Activated CD4-positive, alpha-beta T cell treated with anti-CD3 and anti-CD28 coated beads for 36 hours (primary cell): ENCODE data around the gene UFD1. TPM values are rescaled to one million over a fixed set of nuclear protein-coding genes. Genes with fewer than 3 reads are reported as not detected.

Source experiments
- ATAC-seq: fragments of 200-7000 bp; cut with Tn5 transposase; one replicate; pipeline ENCODE4 v1.10.0; 2021; ENCODE audit warnings: mild to moderate bottlenecking, moderate library complexity
- CTCF ChIA-PET: fragments of 350-600 bp; sonication (Branson Sonifier 250); formaldehyde crosslinking; loops from one replicate; lab custom pipeline; 2021; ENCODE audit warnings: antibody characterized with exemption; lab: Charles Lee
- POLR2A ChIA-PET: fragments of 350-600 bp; sonication (Branson Sonifier 250); formaldehyde crosslinking; loops from one replicate; lab custom pipeline; 2021; ENCODE audit warnings: antibody characterized with exemption, inconsistent platforms; lab: Charles Lee
- DNase-seq: peaks from one replicate; pipeline ENCODE4 v3.0.0-alpha.2; 2020
- H3K27ac Mint-ChIP-seq: one replicate; pipeline ENCODE4 v1.8.0; 2021; ENCODE audit warnings: mixed read lengths
- H3K27me3 Mint-ChIP-seq: one replicate; pipeline ENCODE4 v1.8.0; 2021; ENCODE audit warnings: mixed read lengths
- H3K36me3 Mint-ChIP-seq: one replicate; pipeline ENCODE4 v1.8.0; 2021; ENCODE audit warnings: low read depth, mixed read lengths
- H3K4me1 Mint-ChIP-seq: one replicate; pipeline ENCODE4 v1.8.0; 2021; ENCODE audit warnings: mixed read lengths
- H3K4me3 Mint-ChIP-seq: one replicate; pipeline ENCODE4 v1.8.0; 2021; ENCODE audit warnings: mild to moderate bottlenecking, moderate library complexity, mixed read lengths
- H3K9me3 Mint-ChIP-seq: one replicate; pipeline ENCODE4 v1.8.0; 2021; ENCODE audit warnings: low read depth, mixed read lengths
- intact Hi-C, 2 experiments: fragments of 100-400 bp; cut with DNase I in 1 of 2; cut with micrococcal nuclease in 1 of 2; formaldehyde crosslinking; loops; one replicate each; pipeline versions ENCODE4 v1.14.2 to v1.15.1; 2022 to 2024; cut with DNase I, micrococcal nuclease
- total RNA-seq, 2 experiments: library from RNA; stranded (reverse); gene quantifications; one replicate each; pipeline ENCODE4 v1.2.3, GENCODE V29; 2021

UFD1 gene
- total RNA-seq, 2 experiments from 2014 or later: 78.4 to 109 TPM

GRCh38 chr22:19515654-19516377, 36.8 kb upstream of the UFD1 start:
- ATAC-seq: no peak
- POLR2A ChIA-PET: interaction anchor here (1.1 kb wide), 1 partner anchor 9 kb away, joined by 4 read pairs; no protein-coding TSS in a partner anchor
- no peaks in the 10 kb centered on the region for H3K4me1 Mint-ChIP-seq

DNA sequence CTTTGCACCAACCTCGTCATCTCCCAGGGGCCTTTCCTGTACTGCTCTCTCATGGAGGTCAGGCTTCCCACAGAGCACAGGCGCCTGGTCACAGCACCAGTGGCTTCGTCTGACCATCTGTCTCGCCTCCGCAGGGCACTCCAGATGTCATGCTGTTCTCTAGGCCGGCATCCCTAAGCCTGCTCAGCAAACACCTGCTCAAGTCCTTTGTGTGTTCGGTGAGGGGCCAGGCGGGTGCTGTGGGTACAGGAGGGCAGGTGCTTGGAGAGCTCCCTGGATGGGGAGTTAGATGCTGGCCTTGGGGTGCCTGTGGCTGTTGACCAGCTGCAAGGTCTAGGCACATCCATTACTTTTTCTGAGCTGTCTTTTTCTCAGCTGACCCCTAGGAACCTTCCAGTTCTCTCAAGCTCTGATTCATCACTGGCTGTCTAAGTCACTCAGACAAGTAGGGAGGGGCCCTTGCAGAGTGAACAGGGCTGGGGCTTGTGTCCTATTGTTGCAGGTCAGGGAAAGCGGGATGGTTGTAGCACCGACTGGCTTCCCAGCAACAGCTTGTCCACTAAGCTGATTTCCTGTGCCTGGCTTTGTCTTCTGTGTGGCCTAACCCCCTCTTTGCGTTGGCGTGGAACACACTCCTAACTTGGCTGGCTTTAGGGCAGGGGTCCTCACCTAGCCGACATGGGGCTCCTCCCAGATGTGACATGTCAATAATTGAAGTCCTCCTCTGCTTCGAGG, 36.0 kb upstream of the UFD1 start:
- Mint-ChIP-seq H3K36me3 (peaks cover 76% of the 10 kb centered on the region), H3K27me3 (no peaks in the 10 kb centered on the region), H3K4me3 (no peak overlapping the region), H3K4me1 (no peaks in the 10 kb centered on the region), H3K27ac (no peak overlapping the region), H3K9me3 (no peaks in the 10 kb centered on the region)
- DNase-seq (no peak), ATAC-seq (no peak)
- intact Hi-C loops: no loop called here
- ChIA-PET POLR2A (no interaction called here), CTCF (no interaction called here)

More at GRCh38 chr22:19515654-19516377, 36.8 kb upstream of the UFD1 start:
- Mint-ChIP-seq H3K9me3 (no peaks in the 10 kb centered on the region), H3K4me3 (no peak overlapping the region), H3K27me3 (no peaks in the 10 kb centered on the region), H3K36me3 (peaks cover 76% of the 10 kb centered on the region), H3K27ac (no peak overlapping the region)
- intact Hi-C loops: no loop called here
- no peak for DNase-seq
- CTCF ChIA-PET: interaction anchor here (0.6 to 0.8 kb wide), 2 partner anchors 45 to 608 kb away, joined by 3 read pairs; no protein-coding TSS in a partner anchor

DNA sequence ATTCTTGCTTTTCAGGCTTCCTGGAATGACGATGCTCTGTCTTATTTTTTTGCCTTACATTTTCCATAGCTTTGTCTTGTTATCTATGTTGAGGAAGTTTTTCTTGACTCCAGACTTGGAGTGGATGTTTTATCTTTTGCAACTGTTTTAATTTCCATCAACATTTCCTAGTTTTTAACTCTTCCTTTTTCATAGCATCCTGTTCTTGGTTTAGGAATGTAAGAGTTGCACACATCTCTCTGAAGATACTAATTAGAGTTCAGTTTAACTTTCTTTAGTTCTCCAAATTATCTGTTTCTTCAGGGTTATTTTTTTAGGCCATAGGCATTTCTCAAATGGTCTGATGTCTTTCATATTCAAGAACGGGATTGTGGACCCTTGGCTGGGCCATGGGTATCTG, 34.8 kb upstream of the UFD1 start:
- CTCF ChIA-PET: interaction anchor here (0.6 kb wide), 1 partner anchor 18 kb away, joined by 3 read pairs; no protein-coding TSS in a partner anchor
- ATAC-seq (no peak), DNase-seq (no peak)
- Mint-ChIP-seq H3K36me3 (peaks cover 81% of the 10 kb centered on the region), H3K27ac (no peak overlapping the region), H3K27me3 (no peaks in the 10 kb centered on the region), H3K4me1 (no peaks in the 10 kb centered on the region), H3K4me3 (no peak overlapping the region), H3K9me3 (no peaks in the 10 kb centered on the region)
- intact Hi-C loops: no loop called here
- POLR2A ChIA-PET: no interaction called here

DNA sequence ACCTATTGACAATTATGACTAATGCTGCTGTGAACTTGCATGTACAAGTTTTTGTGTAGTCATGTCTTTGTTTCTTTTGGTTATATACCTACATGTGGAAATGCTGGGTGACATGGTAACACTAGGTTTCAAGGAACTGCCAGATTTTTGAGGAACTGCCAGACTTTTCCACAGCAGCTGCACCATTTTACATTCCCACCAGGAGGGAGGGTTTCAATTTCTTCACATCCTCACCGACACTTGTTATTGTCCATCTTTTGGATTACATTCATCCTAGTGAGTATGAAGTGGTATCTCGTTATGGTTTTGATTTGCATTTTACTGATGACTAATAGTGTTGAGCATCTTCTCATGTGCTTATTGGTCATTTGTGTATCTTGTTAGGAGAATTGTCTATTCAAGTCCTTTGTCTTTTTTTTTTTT, 31.9 kb upstream of the UFD1 start:
- ChIA-PET CTCF (interaction anchor here (0.9 kb wide), 1 partner anchor 224 kb away, joined by 3 read pairs; no protein-coding TSS in a partner anchor), POLR2A (no interaction called here)
- Mint-ChIP-seq H3K4me3 (no peak overlapping the region), H3K4me1 (peaks cover 3% of the 10 kb centered on the region), H3K27ac (no peak overlapping the region), H3K27me3 (no peaks in the 10 kb centered on the region), H3K36me3 (peaks cover 82% of the 10 kb centered on the region), H3K9me3 (no peaks in the 10 kb centered on the region)
- no peak for ATAC-seq
- intact Hi-C loops: no loop called here
- no peak for DNase-seq

- H3K27me3 Mint-ChIP-seq: no peaks in the 10 kb centered on the region
- ATAC-seq (no peak), DNase-seq (no peak)
- peaks cover 10% of the 10 kb centered on the region for H3K4me1 Mint-ChIP-seq
- ChIA-PET CTCF (no interaction called here), POLR2A (no interaction called here)
- H3K9me3 Mint-ChIP-seq: no peaks in the 10 kb centered on the region
- intact Hi-C loops: loop anchor here in 1 of 2 experiments (10.0 kb wide), 1 partner anchor 55 kb away; no protein-coding TSS in a partner anchor
- H3K27ac Mint-ChIP-seq: no peak overlapping the region
- peaks cover 77% of the 10 kb centered on the region for H3K36me3 Mint-ChIP-seq
- no peak overlapping the region for H3K4me3 Mint-ChIP-seq
These were observed 30.9 kb upstream of the UFD1 start for GRCh38 chr22:19509923-19510322.

DNA sequence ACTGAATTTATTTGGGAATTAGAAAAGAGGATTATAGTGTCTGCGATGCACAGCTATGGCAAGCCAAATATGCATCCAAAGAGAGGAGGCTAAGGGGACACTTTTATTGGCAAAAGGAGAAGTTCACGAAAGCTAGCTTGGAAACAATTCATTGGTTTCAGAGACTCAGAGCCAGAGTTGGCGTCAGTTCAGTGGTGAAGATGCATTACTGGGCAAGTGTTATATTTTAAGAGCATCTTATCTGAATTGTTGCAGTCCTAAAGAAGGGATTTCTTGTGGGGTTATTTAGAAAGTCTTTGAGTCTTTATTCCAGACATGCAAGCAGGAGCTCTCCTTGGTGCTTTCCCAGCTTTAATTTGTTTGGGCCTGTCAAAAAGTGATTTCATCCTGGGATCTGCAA, 30.2 kb upstream of the UFD1 start:
- Mint-ChIP-seq H3K27me3 (no peaks in the 10 kb centered on the region), H3K27ac (no peak overlapping the region), H3K4me3 (no peak overlapping the region), H3K9me3 (no peaks in the 10 kb centered on the region), H3K36me3 (peaks cover 76% of the 10 kb centered on the region), H3K4me1 (peaks cover 16% of the 10 kb centered on the region)
- intact Hi-C loops: loop anchor here in 1 of 2 experiments (10.0 kb wide), 1 partner anchor 54 kb away; no protein-coding TSS in a partner anchor
- CTCF ChIA-PET: no interaction called here
- POLR2A ChIA-PET: no interaction called here
- ATAC-seq (no peak), DNase-seq (no peak)

DNA sequence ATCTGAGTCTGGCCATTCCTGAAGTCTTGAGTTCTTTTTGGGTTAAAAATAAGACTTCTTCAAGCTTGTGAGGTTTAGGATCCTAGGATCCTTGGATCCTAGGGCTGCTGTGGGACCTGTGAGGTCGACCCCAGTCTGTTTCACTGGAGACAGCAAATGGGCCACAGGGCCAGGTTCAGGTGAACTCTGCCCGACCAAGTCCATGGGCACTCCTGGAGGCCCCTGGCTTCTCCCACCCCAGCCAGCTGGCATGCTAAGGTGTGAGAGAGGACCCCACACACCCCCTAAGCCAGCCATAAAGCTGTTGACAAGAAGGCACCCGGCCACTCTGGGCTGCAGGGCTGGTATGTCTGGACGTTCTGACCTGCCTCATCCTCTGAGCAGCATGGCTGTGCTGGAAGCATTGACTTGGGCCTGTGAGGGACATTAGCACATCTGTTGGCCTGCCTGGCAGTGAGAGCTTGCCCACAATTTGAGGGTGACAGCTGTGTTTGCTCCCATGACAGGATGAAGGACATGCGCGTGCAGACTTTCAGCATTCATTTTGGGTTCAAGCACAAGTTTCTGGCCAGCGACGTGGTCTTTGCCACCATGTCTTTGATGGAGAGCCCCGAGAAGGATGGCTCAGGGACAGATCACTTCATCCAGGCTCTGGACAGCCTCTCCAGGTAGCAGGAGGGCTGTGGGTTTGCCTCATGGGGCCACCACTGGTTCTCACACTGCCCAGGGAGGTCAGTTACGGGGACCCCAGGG, 29.2 kb upstream of the UFD1 start:
- no peaks in the 10 kb centered on the region for H3K9me3 Mint-ChIP-seq
- H3K27ac Mint-ChIP-seq: no peak overlapping the region
- peaks cover 19% of the 10 kb centered on the region for H3K4me1 Mint-ChIP-seq
- peaks cover 72% of the 10 kb centered on the region for H3K36me3 Mint-ChIP-seq
- ChIA-PET POLR2A (no interaction called here), CTCF (interaction anchor here (0.7 kb wide), 1 partner anchor 168 kb away, joined by 3 read pairs; no protein-coding TSS in a partner anchor)
- H3K27me3 Mint-ChIP-seq: no peaks in the 10 kb centered on the region
- ATAC-seq: no peak
- intact Hi-C loops: loop anchor here in 1 of 2 experiments (10.0 kb wide), 1 partner anchor 53 kb away; no protein-coding TSS in a partner anchor
- DNase-seq: no peak
- H3K4me3 Mint-ChIP-seq: no peak overlapping the region

DNA sequence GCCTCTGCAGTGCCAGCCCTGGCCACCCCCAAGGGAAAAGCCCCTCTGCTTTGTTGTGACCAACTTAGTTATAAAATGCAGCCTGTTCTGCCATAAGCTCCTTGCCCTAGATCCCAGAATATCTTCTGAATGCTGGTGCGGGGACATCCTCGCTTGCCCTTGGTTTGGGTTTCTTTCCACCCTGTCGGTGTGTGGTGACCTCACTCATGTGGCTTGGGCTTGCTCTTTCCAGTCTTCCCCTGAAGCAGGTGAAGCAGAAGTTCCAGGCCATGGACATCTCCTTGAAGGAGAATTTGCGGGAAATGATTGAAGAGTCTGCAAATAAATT, 28.5 kb upstream of the UFD1 start:
- POLR2A ChIA-PET: interaction anchor here (1.3 kb wide), 1 partner anchor 9 kb away, joined by 4 read pairs; no protein-coding TSS in a partner anchor
- H3K4me3 Mint-ChIP-seq: no peak overlapping the region
- H3K9me3 Mint-ChIP-seq: no peaks in the 10 kb centered on the region
- intact Hi-C loops: loop anchor here in 1 of 2 experiments (10.0 kb wide), 1 partner anchor 53 kb away; no protein-coding TSS in a partner anchor
- peaks cover 66% of the 10 kb centered on the region for H3K36me3 Mint-ChIP-seq
- no peak overlapping the region for H3K27ac Mint-ChIP-seq
- H3K4me1 Mint-ChIP-seq: peaks cover 19% of the 10 kb centered on the region
- CTCF ChIA-PET: no interaction called here
- no peak for ATAC-seq
- H3K27me3 Mint-ChIP-seq: no peaks in the 10 kb centered on the region
- no peak for DNase-seq

GRCh38 chr22:19506212-19506611, 27.2 kb upstream of the UFD1 start:
- Mint-ChIP-seq H3K4me1 (peaks cover 19% of the 10 kb centered on the region), H3K27me3 (no peaks in the 10 kb centered on the region), H3K27ac (no peak overlapping the region), H3K36me3 (peaks cover 61% of the 10 kb centered on the region), H3K9me3 (no peaks in the 10 kb centered on the region), H3K4me3 (no peak overlapping the region)
- ChIA-PET POLR2A (interaction anchor here (1.3 kb wide), 1 partner anchor 10 kb away, joined by 4 read pairs; no protein-coding TSS in a partner anchor), CTCF (no interaction called here)
- intact Hi-C loops: loop anchor here in 1 of 2 experiments (10.0 kb wide), 1 partner anchor 51 kb away; no protein-coding TSS in a partner anchor
- no peak for ATAC-seq
- DNase-seq: no peak

DNA sequence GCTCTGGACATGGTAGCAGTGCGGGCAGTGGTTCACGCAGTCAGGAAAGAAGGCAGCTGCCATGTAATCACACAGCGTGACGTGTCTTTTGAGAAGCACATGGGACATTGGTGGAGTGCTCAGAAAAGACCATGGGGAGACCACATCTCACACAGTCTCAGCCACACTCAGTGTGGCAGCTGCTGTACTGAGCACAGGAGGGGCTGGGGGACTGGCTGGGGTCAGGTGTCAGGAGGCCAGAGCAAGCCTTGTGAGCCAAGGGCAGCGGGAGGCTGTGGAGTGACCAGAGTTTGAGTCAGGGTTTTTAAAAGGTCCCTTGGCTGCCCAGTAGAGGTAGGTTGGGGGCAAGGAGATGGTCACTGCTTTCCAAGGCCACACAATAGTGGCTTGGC, 26.7 kb upstream of the UFD1 start:
- Mint-ChIP-seq H3K4me3 (no peak overlapping the region), H3K27me3 (no peaks in the 10 kb centered on the region), H3K27ac (no peak overlapping the region), H3K9me3 (no peaks in the 10 kb centered on the region), H3K36me3 (peaks cover 56% of the 10 kb centered on the region), H3K4me1 (peaks cover 19% of the 10 kb centered on the region)
- intact Hi-C loops: loop anchor here in 1 of 2 experiments (10.0 kb wide), 1 partner anchor 51 kb away; no protein-coding TSS in a partner anchor
- ChIA-PET POLR2A (no interaction called here), CTCF (no interaction called here)
- ATAC-seq: no peak
- DNase-seq: no peak
